HG03342 (cell line): Measurements from ENCODE around the gene HYKK.
"Not testable (repeated sequence)": the region's sequence is repeated elsewhere in the genome, so short reads cannot be mapped to it uniquely, and the experiment has no call there.

Source experiments
- ATAC-seq: cut with Tn5 transposase; IDR thresholded peaks from one replicate; pipeline ENCODE4 v1.9.1; 2021; ENCODE audit warnings: mild to moderate bottlenecking, moderate library complexity; ENCODE audit not compliant: unreplicated experiment

HYKK gene, protein sequence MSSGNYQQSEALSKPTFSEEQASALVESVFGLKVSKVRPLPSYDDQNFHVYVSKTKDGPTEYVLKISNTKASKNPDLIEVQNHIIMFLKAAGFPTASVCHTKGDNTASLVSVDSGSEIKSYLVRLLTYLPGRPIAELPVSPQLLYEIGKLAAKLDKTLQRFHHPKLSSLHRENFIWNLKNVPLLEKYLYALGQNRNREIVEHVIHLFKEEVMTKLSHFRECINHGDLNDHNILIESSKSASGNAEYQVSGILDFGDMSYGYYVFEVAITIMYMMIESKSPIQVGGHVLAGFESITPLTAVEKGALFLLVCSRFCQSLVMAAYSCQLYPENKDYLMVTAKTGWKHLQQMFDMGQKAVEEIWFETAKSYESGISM

GRCh38 chr15:78506971-78507830 is at the start of gene HYKK:
Gene HYKK (plus strand): TSS chr15:78507577. CDS start chr15:78513089, 5,512 bp downstream.
- peak; percentile 91 for ATAC-seq

DNA sequence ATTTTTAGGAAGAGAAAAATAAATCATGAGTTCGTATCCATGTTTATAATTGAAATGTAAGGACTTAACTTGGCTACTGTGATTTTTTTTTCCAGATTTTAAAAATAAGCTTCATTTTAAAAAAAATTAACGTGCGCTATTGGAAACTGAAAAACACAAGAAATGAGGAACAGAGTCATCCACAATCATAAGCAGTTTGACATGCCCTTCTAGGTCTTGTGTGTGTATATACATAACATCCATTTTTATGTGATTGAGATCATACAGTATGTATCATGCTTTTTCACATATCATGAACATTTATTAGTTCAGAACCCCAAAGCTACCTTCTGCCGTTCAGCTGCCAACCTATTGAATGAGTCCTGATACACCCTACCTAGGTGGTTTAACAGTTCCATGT is 46.6 kb upstream of the HYKK start:
- no peak for ATAC-seq

DNA sequence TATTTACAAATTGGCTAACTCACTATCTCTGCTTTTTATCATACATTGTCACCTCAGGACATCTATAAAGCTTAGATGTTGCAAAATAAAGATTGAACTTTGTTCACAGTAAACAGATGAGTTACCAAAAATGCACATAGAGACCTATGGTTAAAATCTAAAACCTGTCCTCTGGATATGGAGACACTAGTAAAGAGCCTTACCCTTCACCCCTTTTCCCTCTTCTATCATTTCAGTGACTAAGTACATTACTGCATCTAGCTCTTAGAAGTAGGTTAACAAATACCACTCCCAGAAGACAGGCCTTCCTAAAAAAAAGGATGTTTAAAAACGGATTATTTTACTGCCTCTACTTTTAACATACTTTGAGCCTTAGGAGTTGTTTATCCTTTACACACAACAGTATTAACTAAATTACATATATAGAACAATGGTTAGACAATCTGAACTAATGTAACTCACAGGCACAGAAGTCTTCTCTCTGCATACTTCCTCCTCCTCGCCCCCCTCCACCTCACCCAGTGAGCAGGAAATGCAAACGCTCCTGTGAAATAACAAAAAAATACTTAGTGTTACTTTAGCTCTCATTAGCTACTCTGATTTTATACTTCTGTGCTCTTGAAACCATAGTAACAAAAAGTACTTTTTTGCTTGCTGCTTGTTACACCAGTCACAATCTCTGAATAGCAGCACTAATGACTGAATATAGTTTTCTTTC is 46.0 kb upstream of the HYKK start:
- no peak for ATAC-seq

DNA sequence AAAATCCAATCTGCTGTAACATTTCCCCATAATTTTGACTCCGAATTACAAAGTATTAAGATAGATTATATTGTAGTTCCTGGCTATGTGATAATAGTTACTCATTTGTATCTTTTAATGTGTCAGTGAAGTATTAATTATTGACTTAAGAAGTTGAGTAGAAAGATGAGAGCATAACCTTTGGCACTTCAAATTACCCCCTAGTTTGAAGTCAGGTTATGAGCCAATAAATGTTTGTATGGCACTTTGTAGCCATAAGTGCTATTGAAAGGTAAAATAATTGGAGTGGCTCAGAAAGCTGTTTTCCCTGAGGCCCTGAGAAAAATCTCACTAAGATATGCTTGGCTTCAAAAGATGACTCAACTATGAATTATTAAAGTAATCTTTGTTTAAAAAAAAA is 38.3 kb upstream of the HYKK start:
- ATAC-seq, result no peak

GRCh38 chr15:78477295-78477694 is 30.1 kb upstream of the HYKK start:
- ATAC-seq, result no peak

DNA sequence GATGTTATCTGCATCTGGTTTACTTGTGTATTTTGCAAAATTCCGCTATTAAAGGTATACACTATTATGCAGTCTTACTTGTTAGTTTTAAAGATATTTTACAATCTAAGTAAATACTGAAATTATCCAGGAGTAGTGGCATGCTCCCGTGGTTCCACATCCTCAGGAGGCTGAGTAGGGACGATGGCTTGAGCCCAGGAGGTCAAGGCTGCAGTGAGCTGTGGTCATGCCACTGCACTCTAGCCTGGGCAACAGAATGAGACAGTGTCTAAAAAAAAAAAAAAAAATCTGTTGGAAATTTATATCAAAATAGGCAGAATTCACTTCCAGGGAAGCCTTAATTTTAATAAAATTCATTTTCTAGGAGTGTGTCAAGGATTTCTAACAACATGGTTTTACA is 27.7 kb upstream of the HYKK start:
- no peak for ATAC-seq

- ATAC-seq, result no peak
These were observed 25.5 kb upstream of the HYKK start for GRCh38 chr15:78481917-78482316.

DNA sequence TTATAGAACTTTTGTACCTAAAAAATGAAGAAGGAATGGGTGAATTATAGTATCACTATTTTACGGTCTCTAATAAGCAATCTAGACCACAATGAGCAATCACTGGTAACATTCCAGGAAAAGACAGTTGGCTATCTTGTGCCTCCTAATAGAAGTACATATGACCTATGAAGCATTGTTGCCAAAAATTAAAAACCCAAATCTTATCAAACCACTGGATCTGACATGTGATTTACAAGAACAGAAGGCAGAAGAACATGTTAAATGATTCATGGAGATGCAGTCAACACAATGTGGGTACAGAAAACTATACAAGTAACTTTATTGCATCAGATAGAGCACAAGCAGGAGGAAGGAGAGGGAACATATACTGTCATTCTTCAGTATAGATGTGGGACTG is 14.5 kb upstream of the HYKK start:
- no peak for ATAC-seq

DNA sequence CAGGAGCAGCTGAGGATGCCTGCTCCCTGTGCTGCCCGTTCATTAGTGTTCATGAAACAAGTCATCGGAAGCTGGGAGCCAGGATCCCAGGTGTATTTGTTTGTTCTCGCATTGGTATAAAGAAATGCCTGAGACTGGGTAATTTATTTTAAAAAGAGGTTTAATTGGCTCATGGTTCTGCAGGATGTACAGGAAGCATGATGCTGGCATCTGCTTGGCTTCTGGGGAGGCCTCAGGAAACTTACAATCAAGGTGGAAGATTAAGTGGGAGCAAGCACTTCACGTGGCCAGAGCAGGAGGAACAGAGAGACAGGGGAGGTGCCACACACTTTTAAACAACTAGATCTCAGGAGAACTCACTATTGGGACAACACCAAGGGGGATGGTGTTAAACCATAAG is 5.5 kb upstream of the HYKK start:
- ATAC-seq, result no peak

GRCh38 chr15:78502641-78503040 is 4.7 kb upstream of the HYKK start:
- no peak for ATAC-seq

DNA sequence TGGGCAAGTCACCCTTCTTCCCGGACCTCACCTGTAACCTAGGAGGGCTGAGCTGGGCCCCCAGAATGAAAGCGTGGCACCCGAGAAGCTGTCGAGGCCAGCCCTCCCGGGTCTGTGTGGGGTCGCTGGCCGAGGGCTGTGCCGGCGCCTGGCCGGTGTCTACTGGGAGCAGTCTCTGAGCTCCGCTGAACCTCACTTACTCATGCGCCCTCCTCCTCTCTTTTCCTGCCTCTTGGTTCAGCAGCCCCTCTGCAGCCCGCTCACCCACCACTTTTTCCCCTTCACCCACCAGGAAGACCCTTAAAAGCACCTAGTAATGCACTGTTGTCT is 419 bp downstream of the HYKK start:
- no peak for ATAC-seq

GRCh38 chr15:78508272-78508671 is 895 bp downstream of the HYKK start:
- no peak for ATAC-seq

GRCh38 chr15:78509726-78510312 is 2.4 kb downstream of the HYKK start:
- ATAC-seq, result no peak

- not testable (repeated sequence) for ATAC-seq
These were observed 12.7 kb downstream of the HYKK start for GRCh38 chr15:78520035-78520434.

- no peak for ATAC-seq
These were observed 16.9 kb downstream of the HYKK start for GRCh38 chr15:78524230-78524629.

DNA sequence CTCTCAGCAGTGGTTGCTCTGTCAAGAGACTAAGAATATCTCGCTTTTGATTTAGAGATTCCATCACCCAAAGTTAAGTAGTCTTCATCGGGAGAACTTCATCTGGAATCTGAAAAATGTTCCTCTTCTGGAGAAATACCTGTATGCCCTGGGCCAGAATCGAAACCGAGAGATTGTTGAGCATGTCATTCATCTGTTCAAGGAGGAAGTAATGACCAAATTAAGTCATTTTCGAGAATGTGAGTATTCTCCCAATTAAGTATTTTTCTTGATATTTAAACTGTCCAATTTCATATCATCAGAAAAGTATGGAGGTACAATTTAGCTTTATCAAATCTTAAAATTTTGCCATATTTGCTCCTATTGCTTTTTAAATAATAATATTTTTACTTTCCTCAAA is 19.9 kb downstream of the HYKK start:
- no peak for ATAC-seq

DNA sequence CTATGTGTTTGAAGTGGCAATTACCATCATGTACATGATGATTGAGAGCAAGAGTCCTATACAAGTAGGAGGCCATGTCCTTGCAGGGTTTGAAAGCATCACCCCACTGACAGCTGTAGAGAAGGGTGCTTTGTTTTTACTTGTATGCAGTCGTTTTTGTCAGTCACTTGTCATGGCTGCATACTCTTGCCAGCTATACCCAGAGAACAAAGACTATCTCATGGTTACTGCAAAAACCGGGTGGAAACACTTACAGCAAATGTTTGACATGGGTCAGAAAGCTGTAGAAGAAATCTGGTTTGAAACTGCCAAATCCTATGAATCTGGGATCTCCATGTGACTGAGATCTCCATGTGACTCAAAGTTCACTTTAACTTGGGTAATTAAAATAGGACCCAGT is 26.0 kb downstream of the HYKK start:
- ATAC-seq, result no peak

GRCh38 chr15:78536134-78536533 is 28.8 kb downstream of the HYKK start:
- ATAC-seq, result no peak

DNA sequence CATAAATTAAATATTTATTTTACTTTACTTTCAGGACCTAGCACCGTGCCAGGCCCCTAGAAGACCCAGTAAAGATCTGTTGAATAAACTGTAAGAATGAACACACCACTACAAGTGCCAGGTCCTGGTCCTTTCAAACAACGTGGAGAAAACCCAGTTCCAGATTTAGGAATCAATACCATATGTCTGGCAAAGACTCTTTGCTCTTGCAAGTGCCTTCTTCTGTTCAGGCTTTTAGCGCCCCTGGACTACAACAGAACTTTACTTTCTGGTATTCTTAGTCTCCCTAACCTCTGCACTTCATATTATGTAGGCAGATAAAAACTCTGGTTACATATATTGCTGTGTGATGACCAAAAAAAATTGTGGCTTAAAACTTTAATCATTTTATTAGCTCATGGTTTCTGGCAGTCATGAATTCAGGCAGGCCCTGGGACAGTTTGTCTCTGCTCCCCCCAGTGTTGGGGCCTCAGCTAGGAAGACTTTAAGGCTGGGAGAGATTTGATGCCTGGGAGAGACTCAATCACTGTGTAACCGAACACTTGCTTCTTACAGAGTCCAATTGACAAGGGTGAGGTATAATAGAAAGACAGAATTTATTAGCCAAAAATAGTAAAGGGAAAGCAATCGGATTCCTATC is 30.0 kb downstream of the HYKK start:
- ATAC-seq, result no peak

DNA sequence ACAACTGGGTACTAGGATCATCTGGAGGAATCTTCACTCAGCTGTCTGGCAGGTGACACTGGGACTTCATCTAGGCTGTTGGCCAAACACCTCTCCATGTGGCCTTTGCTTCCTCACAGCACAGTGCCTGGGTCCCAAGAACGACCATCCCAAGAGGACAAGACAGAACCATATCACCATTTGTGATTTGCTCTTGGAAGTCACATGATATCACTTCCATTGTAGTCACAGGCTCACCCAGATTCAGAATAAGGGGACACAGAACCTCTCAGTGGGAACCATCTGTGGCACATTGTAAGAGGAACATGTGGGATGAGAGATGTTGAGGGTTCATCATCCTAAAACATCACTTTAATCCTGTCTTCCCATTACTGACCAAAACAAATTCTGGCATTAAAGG is 31.0 kb downstream of the HYKK start:
- no peak for ATAC-seq
